Left ventricle myocardium superior (tissue), 1 donor: ENCODE measurements around the gene ACER3. TPM values are rescaled to one million over a fixed set of nuclear protein-coding genes. Genes with fewer than 3 reads are reported as not detected.
A peak's percentile ranks its signal among the peaks of the same experiment; 100 is the strongest.
"Not testable (repeated sequence)": the region's sequence is repeated elsewhere in the genome, so short reads cannot be mapped to it uniquely, and the experiment has no call there.

Experiments
- ATAC-seq: fragments of 200-7000 bp; cut with Tn5 transposase; one replicate; pipeline ENCODE4 v1.9.1; 2020; ENCODE audit warnings: mild to moderate bottlenecking, moderate library complexity
- DNase-seq: peaks from one replicate; pipeline ENCODE4 v3.0.0-alpha.2; 2020
- intact Hi-C: fragments of 100-400 bp; cut with micrococcal nuclease; formaldehyde crosslinking; loops from one replicate; pipeline ENCODE4 v1.11.0; 2022
- total RNA-seq: library from RNA; stranded (reverse); fragmentation: NEBNext Ultra II Directional; extraction: Animal tissue kit (Norgen Biotek cat#: 25700); gene quantifications from one replicate; pipeline ENCODE4 v1.2.1, GENCODE V29; 2021
- donor health status: DM: no; HTN: yes; CAD: no; lungs with severe emphysema.

Gene ACER3
- total RNA-seq, 1 donor from 2014 or later: 9.4 TPM

DNA sequence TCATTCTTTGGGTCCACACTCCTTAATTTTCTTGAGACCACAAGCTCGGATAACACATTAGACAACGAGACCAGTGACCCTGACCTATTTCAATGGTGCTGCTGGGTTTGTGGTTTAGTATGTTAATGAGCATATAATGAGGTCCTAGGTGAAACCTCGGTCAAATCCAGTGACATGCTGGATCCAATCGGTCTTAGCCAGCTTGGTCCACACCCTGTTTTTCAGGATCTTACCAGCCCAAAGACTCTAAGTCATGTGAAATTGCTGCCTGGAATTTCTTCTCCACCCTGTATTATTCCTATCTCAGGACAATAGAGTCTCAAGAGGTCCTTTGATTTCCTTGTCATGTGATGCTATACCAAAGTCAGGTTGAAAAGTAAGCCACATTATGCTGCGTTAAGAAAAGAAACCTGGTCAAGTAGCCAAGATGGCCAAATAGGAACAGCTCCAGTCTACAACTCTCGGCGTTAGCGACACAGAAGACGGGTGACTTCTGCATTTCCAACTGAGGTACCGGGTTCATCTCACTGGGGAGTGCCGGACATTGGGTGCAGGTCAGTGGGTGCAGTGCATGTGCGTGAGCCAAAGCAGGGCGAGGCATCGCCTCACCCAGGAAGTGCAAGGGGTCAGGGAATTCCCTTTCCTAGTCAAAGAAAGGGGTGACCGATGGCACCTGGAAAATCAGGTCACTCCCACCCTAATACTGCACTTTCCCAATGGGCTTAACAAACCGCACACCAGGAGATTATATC, 102.9 kb downstream of the ACER3 start:
- intact Hi-C loops, DNase-seq, ATAC-seq: not testable (repeated sequence)

DNA sequence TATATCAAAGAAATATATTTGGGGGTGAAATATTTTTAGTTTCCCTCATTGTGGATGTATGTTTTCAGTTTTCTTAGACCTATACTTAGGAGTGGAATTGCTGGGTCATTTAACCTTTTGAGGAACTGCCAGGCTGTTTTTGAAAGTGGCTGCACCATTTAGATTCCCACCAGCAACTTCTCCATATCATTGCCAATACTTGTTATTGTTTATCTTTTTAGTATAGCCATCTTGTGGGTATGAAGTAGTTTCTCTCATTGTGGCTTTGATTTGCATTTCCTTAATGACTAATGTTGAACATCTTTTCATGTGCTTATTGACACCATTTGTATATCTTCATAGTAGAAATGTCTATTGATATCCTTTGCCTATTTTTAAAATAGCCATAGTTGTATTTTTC, 111.3 kb downstream of the ACER3 start:
- no peak for ATAC-seq
- intact Hi-C loops: no loop called here
- no peak for DNase-seq

DNA sequence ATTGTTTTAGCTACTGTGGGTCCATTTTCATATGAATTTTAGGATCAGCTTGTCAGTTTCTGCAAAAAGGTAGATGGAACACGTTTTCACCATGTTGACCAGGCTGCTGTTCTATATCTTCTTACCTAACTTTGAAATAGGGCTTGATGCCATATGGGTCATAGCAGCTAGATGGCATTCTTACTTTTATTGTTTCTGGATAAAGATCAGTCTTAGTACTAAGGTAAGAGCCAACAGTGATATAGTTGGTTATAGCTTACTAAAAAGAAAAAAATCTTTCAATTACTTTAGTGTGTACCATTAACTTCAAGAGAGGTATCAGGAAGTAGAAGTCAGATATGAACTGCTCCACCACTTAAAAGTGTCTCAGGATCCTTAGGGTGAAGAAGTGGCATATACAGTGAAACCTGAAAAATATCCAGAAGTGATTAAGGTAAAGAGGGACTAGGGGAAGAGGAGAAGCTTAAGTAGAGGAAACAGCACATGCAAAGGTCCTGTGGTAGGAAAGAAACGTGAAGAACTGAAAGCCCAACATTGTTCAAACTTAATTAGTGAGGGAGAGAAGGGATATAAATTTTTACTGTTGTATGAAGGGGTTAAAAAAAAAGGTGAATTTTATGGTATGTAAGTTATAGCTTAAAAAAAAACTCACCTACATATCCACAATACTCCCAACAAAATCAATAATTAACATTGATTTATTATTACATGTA, 113.6 kb downstream of the ACER3 start:
- intact Hi-C loops: no loop called here
- ATAC-seq (no peak), DNase-seq (no peak)

DNA sequence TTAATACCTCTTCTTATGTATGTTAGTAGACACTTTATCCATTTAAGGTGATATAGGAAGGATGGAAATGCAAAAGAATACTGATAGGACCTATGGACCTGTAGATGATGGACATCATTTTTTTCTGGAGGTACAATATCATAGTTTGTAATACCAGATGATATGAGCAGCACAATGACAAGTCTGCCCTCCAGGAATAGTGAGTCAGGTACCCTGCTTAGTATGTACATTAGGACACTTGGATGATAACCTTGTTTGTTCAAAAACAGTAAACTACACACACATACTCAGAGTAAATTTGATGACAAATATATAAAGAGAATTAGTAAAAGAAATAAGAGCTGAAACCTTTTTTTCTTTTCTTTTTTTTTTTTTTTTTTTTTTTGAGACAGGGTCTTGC, 114.8 kb downstream of the ACER3 start:
- DNase-seq (no peak), ATAC-seq (no peak)
- intact Hi-C loops: no loop called here

DNA sequence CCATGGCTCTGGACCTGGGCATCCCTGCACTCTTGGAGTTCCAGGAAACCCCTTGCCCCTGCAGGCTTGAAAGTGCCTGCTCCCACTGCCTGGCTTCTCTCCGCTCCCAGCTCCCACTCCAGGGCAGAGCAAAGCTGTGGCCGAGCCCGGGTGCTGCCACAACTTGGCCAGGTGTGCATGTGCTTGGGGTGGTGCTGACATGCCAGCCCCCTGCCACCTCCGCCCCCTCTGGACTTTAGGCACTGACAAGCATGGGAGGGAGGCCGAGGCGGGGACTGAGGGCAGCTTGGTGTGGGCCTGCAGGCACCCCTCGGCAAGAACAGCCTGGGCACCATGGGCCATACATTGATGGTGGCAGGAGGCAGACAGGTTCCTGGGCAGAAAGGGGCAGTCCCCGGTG, 117.1 kb downstream of the ACER3 start:
- DNase-seq (no peak), ATAC-seq (no peak)
- intact Hi-C loops: no loop called here

DNA sequence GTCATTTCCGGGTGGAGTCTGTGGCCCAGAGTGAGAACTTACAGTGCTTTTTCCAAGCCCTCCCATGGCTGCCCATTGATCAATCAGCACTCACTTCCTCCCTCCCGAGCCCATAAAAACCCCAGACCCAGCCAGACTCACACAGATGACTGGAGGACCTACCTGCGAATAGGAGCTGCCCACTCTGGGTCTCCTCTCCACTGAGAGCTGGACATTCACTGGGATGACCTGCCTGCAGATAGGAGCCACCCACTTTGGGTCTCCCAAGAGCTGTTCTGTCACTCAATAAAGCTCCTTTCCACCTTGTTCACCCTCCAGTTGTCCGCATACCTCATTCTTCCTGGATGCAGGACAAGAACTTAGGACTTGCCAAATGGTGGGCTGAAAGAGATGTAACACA, 117.5 kb downstream of the ACER3 start:
- intact Hi-C loops: no loop called here
- DNase-seq: no peak
- ATAC-seq: no peak

DNA sequence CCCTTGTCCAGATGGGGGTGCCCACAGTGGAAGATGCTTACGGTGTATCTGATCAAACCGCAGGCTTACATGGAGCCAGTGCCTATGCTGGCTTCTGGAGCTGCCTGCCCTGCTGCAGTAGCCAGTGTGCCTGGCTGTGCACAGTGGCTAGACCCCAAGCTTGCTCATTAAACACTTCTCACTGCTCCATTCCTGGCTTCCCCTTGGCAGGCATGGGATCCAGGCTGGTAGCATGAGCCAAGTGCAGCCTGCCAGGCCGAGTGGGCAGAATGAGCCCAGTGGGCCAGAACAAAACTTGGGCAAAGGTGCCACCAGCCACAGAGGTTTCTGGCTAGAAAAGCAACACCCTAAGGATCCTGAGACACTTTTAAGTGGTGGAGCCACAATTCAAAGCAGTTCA, 118.1 kb downstream of the ACER3 start:
- intact Hi-C loops: no loop called here
- ATAC-seq: peak; percentile 91
- peak; percentile 59 for DNase-seq

DNA sequence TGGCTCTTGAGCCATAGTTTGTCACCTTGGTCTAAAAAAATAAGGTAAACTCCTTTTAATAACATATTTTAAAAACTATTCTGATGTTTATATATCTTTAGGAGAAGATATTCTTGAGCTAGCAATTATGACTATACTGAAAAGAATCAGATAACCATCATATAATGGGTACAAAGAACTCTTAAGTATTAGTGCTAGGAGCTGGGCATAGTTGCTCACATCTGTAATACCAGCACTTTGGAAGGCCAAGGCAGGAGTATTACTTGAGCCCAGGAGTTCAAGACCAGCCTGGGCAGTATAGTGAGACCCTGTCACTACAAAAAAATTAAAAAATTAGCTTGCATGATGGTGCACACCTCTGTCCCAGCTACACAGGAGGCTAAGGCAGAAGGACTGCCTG, 119.5 kb downstream of the ACER3 start:
- intact Hi-C loops: no loop called here
- no peak for ATAC-seq
- DNase-seq: no peak

DNA sequence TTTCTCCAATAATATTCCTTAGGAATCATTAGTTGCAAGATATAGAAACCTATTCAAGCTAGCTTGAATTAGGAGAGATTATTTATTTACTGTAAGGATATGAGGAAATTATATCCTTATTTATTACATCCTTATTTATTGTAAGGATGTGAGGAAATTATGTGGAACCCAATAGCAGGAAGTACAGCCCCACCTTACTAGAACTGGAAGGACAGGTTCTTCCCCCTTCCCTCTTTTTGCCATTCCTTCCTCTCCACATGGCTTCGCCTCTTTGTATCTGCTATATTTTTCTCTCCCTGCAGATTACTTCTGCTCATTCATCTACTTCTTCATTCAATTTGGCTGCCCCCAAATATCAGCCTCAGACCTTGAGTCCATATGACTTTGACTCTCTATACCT, 124.0 kb downstream of the ACER3 start:
- no peak for ATAC-seq
- intact Hi-C loops: no loop called here
- no peak for DNase-seq

DNA sequence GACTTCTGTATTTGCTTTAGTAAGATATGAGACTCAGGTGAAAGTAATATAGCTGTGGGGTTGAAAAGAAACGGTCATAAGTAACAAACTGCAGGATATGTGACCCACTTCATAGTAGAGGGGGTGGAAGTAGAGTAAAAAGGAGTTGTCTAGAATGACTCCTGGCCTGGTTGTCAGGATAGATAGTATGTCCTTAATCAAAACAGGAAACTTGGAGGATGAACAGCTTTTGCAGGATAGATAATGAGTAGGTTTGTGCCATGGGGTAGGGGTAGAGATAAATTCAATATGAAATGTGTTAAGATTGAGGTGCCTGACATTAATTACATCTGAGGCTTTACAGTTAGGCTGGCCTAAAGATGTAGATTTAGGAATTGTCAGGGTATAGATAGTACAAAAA, 126.5 kb downstream of the ACER3 start:
- ATAC-seq: no peak
- intact Hi-C loops: no loop called here

DNA sequence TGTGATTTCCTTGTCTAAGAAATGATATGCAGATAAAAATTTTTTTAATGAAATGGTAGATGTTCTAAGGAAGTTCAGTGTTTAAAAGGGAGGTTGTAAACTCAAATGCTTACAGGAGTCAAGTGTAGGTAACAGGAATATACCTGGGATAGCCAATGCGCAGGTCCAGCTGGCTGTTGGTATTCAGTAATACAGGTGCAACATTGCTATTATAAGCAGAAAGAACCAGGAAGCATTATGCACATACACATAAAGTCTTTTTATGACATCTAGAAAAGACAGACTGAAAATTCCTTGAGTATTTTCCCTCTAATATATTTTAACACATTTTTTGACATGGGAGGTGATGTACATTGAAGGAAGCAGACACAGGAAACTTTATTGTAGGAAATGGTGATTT, 129.9 kb downstream of the ACER3 start:
- DNase-seq: no peak
- intact Hi-C loops: no loop called here
- ATAC-seq: no peak

More for the DNA sequence above, 126.5 kb downstream of the ACER3 start:
- no peak for DNase-seq

DNA sequence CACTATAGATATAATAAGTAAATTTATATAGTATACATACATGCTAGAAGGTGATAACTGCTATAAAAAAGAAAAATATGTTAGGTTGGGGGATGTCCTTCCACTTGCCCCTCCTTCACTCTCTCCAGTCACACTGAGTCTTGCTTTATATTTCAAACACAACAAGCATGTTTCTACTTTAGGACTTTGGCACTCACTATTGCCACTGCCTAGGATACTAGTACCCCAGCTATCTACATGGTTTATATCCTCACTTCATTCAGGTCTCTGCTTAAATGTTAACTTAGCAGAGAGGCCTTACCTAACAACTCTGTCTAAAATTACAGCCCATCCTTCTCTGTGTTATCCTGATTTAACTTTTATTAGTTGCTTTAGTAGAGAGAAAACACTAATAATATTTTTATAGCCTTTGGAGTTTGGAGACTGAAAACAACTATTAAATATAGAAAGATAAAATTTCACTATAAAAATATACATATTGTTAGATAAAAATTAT, 134.4 kb downstream of the ACER3 start:
- ATAC-seq (no peak), DNase-seq (no peak)
- intact Hi-C loops: no loop called here

DNA sequence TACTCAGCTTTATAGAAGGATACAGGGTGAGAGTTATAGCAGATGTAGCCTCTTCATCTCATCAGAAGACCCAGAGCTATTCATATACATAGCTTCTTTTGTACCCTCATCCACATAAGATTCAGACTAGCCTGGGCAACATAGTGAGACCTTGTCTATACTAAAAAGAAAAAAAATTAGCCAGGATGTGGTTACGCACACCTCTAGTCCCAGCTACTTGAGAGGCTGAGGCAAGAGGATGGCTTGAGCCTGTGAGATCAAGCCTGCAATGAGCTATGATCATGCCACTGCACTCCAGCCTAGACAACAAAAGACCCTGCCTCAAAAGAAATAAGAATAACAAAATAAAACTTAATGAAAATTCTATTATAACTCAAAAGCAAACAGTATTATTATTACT, 136.8 kb downstream of the ACER3 start:
- ATAC-seq: no peak
- no peak for DNase-seq
- intact Hi-C loops: no loop called here

DNA sequence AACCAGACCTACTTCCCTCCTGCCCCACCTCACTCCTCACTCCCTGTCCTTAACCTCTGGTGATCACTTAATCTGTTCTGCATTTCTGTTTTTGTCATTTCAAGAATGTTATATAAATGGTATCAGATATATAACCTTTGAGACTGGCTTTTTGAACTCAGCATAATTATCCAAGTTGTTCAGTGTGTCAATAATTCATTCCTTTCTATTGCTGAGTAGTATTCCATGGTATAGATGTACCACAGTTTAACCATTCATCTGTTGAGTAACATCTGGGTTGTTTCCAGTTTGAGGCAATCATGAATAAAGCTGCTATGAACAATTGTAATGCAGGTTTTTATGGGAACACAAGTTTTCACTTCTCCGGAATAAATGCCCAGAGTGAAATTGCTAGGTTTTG, 138.9 kb downstream of the ACER3 start:
- intact Hi-C loops: no loop called here
- no peak for ATAC-seq

DNA sequence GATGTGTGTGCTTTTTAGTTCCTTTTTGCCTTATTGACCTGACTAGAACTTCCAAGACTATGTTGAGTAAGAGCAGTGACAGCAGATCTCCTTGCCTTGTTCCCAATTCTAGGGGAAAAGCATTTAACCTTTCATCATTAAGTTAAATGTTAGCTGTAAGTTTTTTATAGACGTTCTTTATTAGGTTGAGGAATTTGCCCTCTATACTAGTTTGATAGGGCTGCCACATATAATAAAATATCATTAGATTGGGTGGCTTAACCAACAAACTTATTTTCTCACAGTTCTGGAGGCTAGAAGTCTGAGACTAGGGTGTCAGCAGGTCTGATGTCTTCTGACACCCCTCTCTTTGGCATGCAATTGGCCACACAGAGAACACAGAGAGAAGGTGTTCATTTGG, 140.9 kb downstream of the ACER3 start:
- ATAC-seq (no peak), DNase-seq (no peak)
- intact Hi-C loops: no loop called here

More for the DNA sequence above, 138.9 kb downstream of the ACER3 start:
- no peak for DNase-seq

DNA sequence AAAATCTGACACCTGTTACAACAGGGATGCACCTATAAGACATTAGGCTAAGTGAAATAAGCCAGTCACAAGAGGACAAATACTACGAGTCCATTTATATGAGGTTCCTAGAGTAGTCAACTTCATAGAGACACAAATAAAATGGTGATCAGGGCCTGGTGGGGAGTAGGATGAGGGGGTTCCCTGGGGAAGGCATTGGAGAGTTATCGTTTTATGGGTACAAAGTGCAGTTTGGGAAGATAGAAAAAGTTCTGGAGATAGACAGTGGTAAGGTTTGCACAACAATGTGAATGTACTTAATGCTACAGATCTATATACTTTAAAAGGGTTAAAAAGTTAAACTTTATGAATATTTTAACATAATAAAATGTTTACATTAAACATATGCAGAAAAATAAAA, 142.1 kb downstream of the ACER3 start:
- ATAC-seq (no peak), DNase-seq (no peak)
- intact Hi-C loops: no loop called here

DNA sequence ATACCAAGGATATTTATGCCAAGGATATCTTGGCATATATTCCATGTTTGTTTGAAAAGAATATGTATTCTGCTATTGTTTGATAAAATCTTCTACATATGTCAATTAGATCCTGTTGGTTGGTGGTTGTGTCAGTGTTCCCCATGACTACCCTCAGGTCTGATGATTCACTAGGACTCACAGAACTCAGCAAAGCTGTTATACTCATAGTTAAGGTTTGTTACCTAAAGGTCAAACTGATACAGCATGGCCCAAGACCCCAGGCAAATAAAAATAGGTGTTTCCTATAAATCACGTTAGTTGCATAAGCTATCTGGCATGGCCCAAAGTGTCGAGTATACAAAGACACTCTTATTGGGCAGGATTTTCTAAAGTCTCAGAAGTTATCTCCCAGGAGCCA, 143.2 kb downstream of the ACER3 start:
- intact Hi-C loops: no loop called here
- DNase-seq: no peak
- no peak for ATAC-seq

DNA sequence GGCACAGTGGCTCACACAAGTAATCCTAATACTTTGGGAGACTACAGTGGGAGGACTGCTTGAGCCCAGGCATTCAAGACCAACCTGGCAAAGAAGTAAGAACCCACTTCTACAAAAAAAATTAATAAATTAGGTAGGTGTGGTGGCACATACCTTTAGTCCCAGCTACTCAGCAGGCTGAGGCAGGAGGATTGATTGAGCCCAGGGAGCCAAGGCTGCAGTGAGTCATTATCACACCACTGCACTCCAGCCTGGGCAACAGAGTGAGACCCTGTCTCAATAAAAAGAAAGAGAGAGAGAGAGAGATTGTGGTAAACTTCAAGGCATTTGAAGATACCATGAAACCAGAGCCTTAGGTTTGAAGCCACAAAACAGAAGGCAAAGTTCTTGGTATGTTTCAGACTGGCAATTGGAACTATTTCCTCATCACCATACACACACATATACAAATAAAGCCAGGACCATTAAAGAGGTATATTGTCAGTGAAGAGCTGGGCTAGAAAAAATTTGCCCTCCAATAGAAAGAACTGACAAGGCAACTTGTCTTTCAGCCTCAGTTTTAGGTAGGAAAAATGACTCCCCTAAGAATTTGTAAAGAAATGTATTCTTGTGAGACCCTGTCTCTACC, 148.9 kb downstream of the ACER3 start:
- intact Hi-C loops: no loop called here
- no peak for ATAC-seq
- no peak for DNase-seq

DNA sequence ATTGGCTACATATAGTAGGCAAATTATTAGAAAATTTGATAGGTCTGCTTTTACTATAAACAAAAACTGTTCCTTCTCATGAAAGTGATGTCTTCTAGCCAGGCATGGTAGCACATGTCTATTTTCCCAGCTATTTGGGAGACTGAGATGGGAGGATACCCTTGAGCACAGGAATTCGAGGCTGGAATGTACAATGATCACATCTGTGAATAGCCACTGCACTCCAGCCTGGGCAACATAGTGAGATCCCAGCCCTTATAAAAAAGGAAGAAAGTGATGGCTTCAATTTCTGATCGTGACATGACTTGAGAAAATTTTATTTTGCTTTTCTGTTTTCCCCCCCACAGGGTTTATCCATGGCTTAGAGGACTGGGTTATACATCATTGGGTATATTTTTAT, 154.0 kb downstream of the ACER3 start:
- no peak for ATAC-seq
- no peak for DNase-seq
- intact Hi-C loops: no loop called here

DNA sequence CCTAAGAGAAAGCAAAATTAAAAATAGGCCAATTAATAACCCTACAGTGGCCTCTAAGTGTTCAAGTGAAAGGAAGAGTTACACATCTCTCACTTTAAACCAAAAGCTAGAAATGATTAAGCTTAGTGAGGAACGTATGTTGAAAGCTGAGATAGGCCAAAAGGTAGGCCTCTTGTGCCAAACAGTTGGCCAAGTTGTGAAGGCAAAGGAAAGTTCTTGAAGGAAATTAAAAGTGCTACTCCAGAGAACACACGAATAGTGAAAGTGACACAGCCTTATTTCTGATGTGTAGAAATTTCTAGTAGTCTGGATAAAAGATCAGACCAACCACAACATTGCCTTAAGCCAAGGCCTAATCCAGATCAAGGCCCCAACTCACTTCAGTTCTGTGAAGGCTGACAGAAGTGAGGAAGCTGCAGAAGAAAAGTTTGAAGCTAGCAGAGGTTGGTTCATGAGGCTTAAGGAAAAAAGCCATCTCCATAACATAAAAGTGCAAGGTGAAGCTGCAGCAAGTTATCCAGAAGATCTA, 157.7 kb downstream of the ACER3 start:
- DNase-seq, intact Hi-C loops, ATAC-seq: not testable (repeated sequence)
